HepG2 (cell line): Measurements from ENCODE around the gene MRPL54. TPM values are rescaled to one million over a fixed set of nuclear protein-coding genes. Genes with fewer than 3 reads are reported as not detected.

ENCODE experiments used
- ADNP ChIP-seq: sonication (generic); formaldehyde crosslinking; IDR thresholded peaks from 2 replicates; pipeline ENCODE4 v1.4.0; 2020; ENCODE audit warnings: missing genetic modification reagents
- KLF9 ChIP-seq: IDR thresholded peaks from 2 replicates; pipeline ENCODE4 v1.6.1; 2016; ENCODE audit warnings: low read depth
- TCF12 ChIP-seq, 2 experiments: fragments of 450-650 bp in 1 of 2; sonication (generic) in 1 of 2; formaldehyde crosslinking in 1 of 2; IDR thresholded peaks; 2 replicates each; pipeline versions ENCODE4 v1.6.1 to v1.8.0; 2017 to 2022; ENCODE audit warnings: antibody characterized with exemption in 1 of 2, mild to moderate bottlenecking in 1 of 2, missing genetic modification reagents in 1 of 2, moderate library complexity in 1 of 2
- ZEB1 ChIP-seq: IDR thresholded peaks from 2 replicates; pipeline ENCODE4 v1.6.1; 2012; ENCODE audit warnings: mild to moderate bottlenecking, low read depth, inconsistent platforms; ENCODE audit not compliant: insufficient replicate concordance
- ZNF672 ChIP-seq: sonication (generic); formaldehyde crosslinking; IDR thresholded peaks from 2 replicates; pipeline ENCODE4 v1.8.1; 2022; ENCODE audit warnings: missing genetic modification reagents
- ZNF724P ChIP-seq: sonication (generic); formaldehyde crosslinking; IDR thresholded peaks from 2 replicates; pipeline ENCODE4 v1.8.0; 2022; ENCODE audit warnings: missing genetic modification reagents, borderline replicate concordance
- polyA plus RNA-seq, 8 experiments: library from polyadenylated mRNA; depleted of rRNA in 3 of 8; stranded (reverse) in 7 of 8; unstranded in 1 of 8; fragments of >200 nt; fragmentation: Illumina TruSeq in 4 of 8; extraction: Trizol in 4 of 8; gene quantifications; 2 replicates each; pipeline versions ENCODE4 v1.2.1 to v1.2.3, GENCODE V29; 2011 to 2016; ENCODE audit warnings: low read depth in 4 of 8, missing spikeins in 1 of 8, mixed read lengths in 1 of 8; ENCODE audit not compliant: insufficient read depth in 1 of 8
- total RNA-seq, 5 experiments: library from RNA; depleted of rRNA; stranded (reverse); fragments of >200 nt; fragmentation: Illumina TruSeq; extraction: Trizol; gene quantifications; 2 replicates each; pipeline ENCODE4 v1.2.3, GENCODE V29; 2016; ENCODE audit warnings: low read depth in 1 of 5
- TF ChIP-seq, protein P1 (sequence below): sonication (generic); formaldehyde crosslinking; IDR thresholded peaks from 2 replicates; pipeline ENCODE4 v1.4.0; 2020; ENCODE audit warnings: mild to moderate bottlenecking, missing genetic modification reagents

The MRPL54 gene
- total and polyA plus RNA-seq, 2 of the 13 experiments (the other 11 are each of a cell fraction or from before 2014, with no cell fraction given), result 36.8 to 66.9 TPM

DNA sequence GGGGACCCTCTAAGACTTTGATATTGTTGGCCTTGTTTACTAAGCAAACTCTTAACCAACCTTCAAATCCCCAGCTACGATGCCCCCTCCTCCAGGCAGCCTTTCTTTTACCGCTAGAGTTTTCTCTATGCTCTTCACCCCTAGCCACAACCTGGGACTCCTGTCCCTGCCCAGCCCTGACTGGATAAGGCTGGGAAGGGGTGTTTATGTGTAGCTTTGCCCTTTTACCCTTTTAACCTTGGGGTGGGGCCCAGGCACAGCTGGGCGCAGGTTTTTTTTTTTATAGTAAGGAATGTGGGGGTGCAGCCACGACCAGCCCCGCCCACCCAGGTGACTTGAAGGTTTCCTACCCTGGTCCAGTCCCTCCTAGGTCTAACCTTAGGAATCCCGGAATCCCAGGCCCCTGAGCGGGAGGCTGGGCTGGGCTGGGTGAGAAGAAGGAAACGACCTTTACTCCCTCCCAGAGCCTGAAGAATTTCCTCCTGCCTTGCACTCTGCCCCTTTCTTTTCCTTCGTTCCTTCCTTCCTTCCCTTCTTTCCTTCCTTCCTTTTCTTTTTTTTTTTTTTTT lies 42.0 kb upstream of the MRPL54 start (continued):
- TF ChIP-seq, protein P1, sequence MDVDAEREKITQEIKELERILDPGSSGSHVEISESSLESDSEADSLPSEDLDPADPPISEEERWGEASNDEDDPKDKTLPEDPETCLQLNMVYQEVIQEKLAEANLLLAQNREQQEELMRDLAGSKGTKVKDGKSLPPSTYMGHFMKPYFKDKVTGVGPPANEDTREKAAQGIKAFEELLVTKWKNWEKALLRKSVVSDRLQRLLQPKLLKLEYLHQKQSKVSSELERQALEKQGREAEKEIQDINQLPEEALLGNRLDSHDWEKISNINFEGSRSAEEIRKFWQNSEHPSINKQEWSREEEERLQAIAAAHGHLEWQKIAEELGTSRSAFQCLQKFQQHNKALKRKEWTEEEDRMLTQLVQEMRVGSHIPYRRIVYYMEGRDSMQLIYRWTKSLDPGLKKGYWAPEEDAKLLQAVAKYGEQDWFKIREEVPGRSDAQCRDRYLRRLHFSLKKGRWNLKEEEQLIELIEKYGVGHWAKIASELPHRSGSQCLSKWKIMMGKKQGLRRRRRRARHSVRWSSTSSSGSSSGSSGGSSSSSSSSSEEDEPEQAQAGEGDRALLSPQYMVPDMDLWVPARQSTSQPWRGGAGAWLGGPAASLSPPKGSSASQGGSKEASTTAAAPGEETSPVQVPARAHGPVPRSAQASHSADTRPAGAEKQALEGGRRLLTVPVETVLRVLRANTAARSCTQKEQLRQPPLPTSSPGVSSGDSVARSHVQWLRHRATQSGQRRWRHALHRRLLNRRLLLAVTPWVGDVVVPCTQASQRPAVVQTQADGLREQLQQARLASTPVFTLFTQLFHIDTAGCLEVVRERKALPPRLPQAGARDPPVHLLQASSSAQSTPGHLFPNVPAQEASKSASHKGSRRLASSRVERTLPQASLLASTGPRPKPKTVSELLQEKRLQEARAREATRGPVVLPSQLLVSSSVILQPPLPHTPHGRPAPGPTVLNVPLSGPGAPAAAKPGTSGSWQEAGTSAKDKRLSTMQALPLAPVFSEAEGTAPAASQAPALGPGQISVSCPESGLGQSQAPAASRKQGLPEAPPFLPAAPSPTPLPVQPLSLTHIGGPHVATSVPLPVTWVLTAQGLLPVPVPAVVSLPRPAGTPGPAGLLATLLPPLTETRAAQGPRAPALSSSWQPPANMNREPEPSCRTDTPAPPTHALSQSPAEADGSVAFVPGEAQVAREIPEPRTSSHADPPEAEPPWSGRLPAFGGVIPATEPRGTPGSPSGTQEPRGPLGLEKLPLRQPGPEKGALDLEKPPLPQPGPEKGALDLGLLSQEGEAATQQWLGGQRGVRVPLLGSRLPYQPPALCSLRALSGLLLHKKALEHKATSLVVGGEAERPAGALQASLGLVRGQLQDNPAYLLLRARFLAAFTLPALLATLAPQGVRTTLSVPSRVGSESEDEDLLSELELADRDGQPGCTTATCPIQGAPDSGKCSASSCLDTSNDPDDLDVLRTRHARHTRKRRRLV (CRISPR knock-in tag), result no peak
- no peak for TF ChIP-seq ZNF672 (CRISPR knock-in tag)
- no peak for TF ChIP-seq ZNF724P
- TF ChIP-seq TCF12 (IDR thresholded peaks at IDR 0.05), result no peak
- TF ChIP-seq TCF12 (CRISPR knock-in tag; IDR thresholded peaks at IDR 0.05), result no peak
- no peak for TF ChIP-seq ADNP (CRISPR knock-in tag)
- no peak for TF ChIP-seq KLF9 (CRISPR knock-in tag)
- TF ChIP-seq ZEB1, result no peak
